ENCODE data around the gene PRKAR1A.

The PRKAR1A gene

DNA sequence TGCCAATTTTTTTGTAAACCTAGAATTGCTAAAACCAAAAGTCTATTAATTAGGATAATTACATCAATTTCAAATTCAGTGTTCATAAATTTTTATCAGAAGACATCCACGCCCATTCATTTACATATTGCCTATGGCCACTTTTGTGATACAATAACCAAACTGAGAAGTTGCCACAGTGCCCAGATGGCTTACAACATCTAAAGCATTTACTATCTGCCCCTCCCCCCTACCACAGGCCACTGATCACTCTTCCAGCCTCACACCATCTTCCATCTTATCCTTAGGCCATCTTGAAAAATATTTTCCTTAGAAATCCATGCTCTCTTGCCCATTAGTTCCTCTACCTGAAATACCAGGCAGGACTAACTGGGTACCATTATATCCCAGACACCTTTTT is 6.3 kb upstream of the PRKAR1A start:
- Histone ChIP-seq H3K27ac (no peak overlapping the region), H3K9me3 (ENCODE audit: low read depth, low read length) (no peaks in the 10 kb centered on the region), H3K4me3 (no peak overlapping the region), H3K9ac (ENCODE audit: insufficient read length) (no peak overlapping the region), H3K36me3 (ENCODE audit: insufficient read depth, low read length) (no peaks in the 10 kb centered on the region)
- TF ChIP-seq POLR2AphosphoS5 (IDR thresholded peaks at IDR 0.05; ENCODE audit: borderline replicate concordance, low read depth, low read length) = no peak
- TF ChIP-seq FOXP2 (optimal IDR thresholded peaks at IDR 0.05; ENCODE audit: control extremely low read depth, extremely low read length, insufficient read depth) = no peak
- no peak for TF ChIP-seq EZH2 (IDR thresholded peaks at IDR 0.05)
- no peak for DNase-seq (ENCODE audit: low read depth, low spot score)

DNA sequence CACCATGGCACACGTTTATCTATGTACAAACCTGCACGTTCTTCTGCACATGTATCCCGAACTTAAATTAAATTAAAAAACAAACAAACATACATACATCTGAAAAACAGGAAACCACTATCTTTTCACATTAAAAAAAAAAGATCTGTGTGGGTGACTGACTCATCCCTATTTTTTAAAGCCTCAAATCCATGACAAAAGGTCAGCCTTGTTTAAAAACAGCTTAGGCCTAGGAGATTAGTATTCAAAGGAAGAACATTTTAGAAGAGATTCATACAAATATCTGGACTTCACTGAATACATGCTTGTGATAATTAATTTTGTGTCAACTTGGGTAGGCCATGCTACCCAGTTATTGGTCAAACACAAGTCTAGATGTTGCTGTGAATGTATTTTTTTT is 4.7 kb upstream of the PRKAR1A start:
- no peak for DNase-seq (ENCODE audit: low read depth, low spot score)
- Histone ChIP-seq H3K36me3 (ENCODE audit: insufficient read depth, low read length) (no peaks in the 10 kb centered on the region), H3K27ac (no peak overlapping the region), H3K4me3 (no peak overlapping the region), H3K9ac (ENCODE audit: insufficient read length) (no peak overlapping the region), H3K9me3 (ENCODE audit: low read depth, low read length) (no peaks in the 10 kb centered on the region)
- TF ChIP-seq FOXP2 (optimal IDR thresholded peaks at IDR 0.05; ENCODE audit: control extremely low read depth, extremely low read length, insufficient read depth) (no peak), EZH2 (IDR thresholded peaks at IDR 0.05) (no peak), POLR2AphosphoS5 (IDR thresholded peaks at IDR 0.05; ENCODE audit: borderline replicate concordance, low read depth, low read length) (no peak)

DNA sequence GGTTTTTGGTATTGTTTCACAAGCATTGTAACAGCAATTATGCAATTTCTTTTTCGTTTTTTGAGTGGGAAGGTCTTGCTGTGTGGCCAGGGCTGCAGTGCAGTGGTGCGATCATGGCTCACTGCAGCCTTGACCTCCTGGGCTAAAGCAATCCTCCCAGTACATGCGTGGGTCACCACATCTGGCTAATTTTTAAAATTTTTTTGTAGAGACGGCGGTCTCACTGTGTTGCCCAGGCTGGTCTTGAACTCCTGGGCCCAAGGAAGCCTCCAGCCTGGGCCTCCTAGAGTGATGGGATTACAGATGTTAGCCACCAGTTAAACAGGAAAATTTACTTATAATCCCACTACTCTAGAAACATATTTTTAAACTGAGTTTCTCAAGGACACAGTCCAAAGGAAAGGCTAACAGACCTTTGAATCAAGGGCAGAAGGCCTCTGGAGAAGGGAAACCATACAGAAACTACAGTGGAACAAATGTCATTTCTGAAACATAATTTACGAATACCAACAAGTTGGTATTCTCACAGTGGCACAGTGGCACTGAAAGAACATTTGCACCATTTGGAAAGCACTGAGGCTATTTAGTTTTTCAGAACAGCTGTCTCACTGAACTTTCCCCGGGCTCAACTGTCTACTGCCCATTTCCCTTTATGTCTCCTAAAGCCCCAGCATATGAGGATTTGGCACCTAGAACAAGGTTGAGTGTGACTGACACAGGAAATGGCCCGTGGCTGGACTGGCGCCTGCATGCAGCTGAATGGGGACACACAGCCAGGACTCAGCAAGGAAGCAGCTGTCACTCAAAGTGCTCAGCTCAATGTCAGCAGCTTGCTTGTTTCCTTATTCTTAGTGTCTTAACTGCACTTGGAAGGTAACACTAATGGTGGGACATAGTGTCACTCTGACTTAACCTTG is 2.8 kb upstream of the PRKAR1A start:
- Histone ChIP-seq H3K4me3 (no peak overlapping the region), H3K9ac (ENCODE audit: insufficient read length) (no peak overlapping the region), H3K36me3 (ENCODE audit: insufficient read depth, low read length) (no peaks in the 10 kb centered on the region), H3K27ac (no peak overlapping the region), H3K9me3 (ENCODE audit: low read depth, low read length) (no peaks in the 10 kb centered on the region)
- TF ChIP-seq POLR2AphosphoS5 (IDR thresholded peaks at IDR 0.05; ENCODE audit: borderline replicate concordance, low read depth, low read length) (no peak), FOXP2 (optimal IDR thresholded peaks at IDR 0.05; ENCODE audit: control extremely low read depth, extremely low read length, insufficient read depth) (no peak), EZH2 (IDR thresholded peaks at IDR 0.05) (no peak)
- DNase-seq (ENCODE audit: low read depth, low spot score) = no peak

DNA sequence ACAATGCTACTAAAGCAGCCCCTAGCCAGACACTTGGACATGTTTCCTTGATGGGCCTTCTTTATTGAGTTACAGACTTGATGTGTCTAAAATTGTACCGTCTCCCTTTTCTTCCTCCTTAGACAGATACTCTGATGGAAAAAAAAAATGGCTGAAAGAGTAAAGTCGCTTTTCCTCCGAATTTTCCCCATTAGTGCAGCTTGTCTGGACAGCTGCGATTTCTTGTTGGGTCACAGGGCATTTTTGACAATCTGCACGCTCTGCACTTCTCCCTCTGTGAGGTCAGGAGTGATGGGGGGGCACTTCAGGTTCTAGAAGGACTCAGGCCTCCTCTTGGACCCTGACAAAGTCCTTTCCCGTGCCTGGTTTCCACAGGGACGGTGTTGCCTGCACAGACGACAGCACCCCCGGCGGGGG is 968 bp upstream of the PRKAR1A start:
- no peaks in the 10 kb centered on the region for H3K9me3 ChIP-seq (ENCODE audit: low read depth, low read length)
- no peak overlapping the region for H3K27ac ChIP-seq
- H3K36me3 ChIP-seq (ENCODE audit: insufficient read depth, low read length) = peaks cover 11% of the 10 kb centered on the region
- H3K4me3 ChIP-seq = peak overlapping the region; percentile 92
- TF ChIP-seq FOXP2 (optimal IDR thresholded peaks at IDR 0.05; ENCODE audit: control extremely low read depth, extremely low read length, insufficient read depth) = no peak
- TF ChIP-seq EZH2 (IDR thresholded peaks at IDR 0.05) = no peak
- TF ChIP-seq POLR2AphosphoS5 (IDR thresholded peaks at IDR 0.05; ENCODE audit: borderline replicate concordance, low read depth, low read length) = no peak
- DNase-seq (ENCODE audit: low read depth, low spot score) = no peak
- H3K9ac ChIP-seq (ENCODE audit: insufficient read length) = no peak overlapping the region

DNA sequence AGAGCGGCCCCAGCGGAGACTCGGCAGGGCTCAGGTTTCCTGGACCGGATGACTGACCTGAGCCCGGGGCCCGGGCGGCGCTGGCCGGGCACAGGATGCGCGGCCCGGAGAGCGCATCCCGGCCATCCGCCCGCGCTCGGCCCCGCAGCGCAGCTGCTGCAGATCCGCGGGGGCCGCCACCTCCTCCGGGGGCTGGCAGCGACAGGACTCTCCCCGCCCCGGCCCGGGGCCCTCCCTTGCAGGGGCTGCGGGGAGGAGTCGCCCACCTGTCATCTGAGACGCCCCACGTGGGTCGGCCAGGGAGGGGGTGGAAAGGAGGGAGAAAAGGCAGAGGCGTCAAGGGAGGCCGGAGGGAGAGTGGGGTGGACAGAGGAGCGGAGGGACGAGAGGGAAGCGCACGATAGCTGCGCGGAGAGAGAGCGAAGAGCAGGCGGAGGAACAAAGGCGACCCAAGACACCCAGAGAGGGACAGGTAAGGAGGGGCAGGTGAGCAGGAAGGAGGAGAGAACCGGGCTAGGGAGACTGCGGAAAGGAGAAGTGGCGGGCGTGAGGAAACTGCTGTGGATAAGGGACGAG is 471 bp upstream of the PRKAR1A start:
- Histone ChIP-seq H3K9me3 (ENCODE audit: low read depth, low read length) (no peaks in the 10 kb centered on the region), H3K27ac (no peak overlapping the region), H3K9ac (ENCODE audit: insufficient read length) (peak overlapping the region; percentile 87), H3K36me3 (ENCODE audit: insufficient read depth, low read length) (peaks cover 14% of the 10 kb centered on the region), H3K4me3 (peak overlapping the region; percentile 92)
- DNase-seq (ENCODE audit: low read depth, low spot score) = no peak
- no peak for TF ChIP-seq EZH2 (IDR thresholded peaks at IDR 0.05)
- TF ChIP-seq FOXP2 (optimal IDR thresholded peaks at IDR 0.05; ENCODE audit: control extremely low read depth, extremely low read length, insufficient read depth) = no peak
- no peak for TF ChIP-seq POLR2AphosphoS5 (IDR thresholded peaks at IDR 0.05; ENCODE audit: borderline replicate concordance, low read depth, low read length)

DNA sequence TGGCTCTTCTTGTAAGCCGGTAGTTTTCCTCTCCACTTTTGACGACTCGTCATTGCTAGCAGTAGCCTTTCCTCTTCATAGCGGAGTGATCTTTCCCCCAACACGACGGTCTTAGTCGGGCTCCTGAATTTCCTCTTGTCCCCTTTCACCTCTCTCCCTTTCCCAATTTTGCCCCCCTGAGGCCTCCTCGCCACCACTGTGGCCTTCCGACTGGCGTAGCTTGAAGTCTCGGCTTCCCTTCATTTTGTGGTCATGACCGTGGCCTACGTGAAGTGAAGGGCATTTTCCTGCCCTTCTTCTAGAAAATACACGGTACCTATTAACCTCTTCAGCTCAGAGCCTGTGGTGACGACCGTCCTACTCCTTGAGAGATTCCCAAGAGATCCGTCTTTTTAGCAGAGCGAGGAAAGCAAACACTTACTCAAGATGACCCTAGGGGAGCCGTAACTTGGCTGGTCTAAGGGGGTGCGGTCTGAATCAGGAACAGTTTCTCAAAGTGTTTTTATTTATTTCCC is 787 bp downstream of the PRKAR1A start:
- H3K27ac ChIP-seq = no peak overlapping the region
- peak overlapping the region; percentile 92 for H3K4me3 ChIP-seq
- H3K9me3 ChIP-seq (ENCODE audit: low read depth, low read length) = no peaks in the 10 kb centered on the region
- DNase-seq (ENCODE audit: low read depth, low spot score) = no peak
- H3K9ac ChIP-seq (ENCODE audit: insufficient read length) = peak overlapping the region; percentile 87
- TF ChIP-seq POLR2AphosphoS5 (IDR thresholded peaks at IDR 0.05; ENCODE audit: borderline replicate concordance, low read depth, low read length) = no peak
- TF ChIP-seq EZH2 (IDR thresholded peaks at IDR 0.05) = no peak
- no peak for TF ChIP-seq FOXP2 (optimal IDR thresholded peaks at IDR 0.05; ENCODE audit: control extremely low read depth, extremely low read length, insufficient read depth)
- H3K36me3 ChIP-seq (ENCODE audit: insufficient read depth, low read length) = peaks cover 26% of the 10 kb centered on the region

DNA sequence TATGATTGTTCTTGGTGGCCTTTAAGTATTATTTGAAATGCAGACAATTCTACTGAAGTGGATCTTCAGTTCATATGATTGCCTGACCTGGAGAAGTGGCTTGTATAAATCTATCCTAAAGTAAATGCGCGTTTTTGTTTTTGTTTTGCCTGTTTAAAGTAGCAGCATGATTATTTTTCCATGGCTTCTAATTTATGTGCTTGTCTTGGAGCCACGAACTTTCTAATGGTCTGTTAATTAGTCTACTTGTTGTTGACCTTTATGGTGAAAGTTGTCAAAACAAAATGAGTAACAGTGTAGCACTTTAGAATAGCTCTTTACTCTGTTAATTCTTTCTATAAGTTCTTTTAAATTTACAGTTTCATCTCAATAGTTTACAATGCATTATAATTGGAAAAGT is 1.7 kb downstream of the PRKAR1A start:
- no peak for TF ChIP-seq POLR2AphosphoS5 (IDR thresholded peaks at IDR 0.05; ENCODE audit: borderline replicate concordance, low read depth, low read length)
- TF ChIP-seq EZH2 (IDR thresholded peaks at IDR 0.05) = no peak
- TF ChIP-seq FOXP2 (optimal IDR thresholded peaks at IDR 0.05; ENCODE audit: control extremely low read depth, extremely low read length, insufficient read depth) = no peak
- H3K4me3 ChIP-seq = peak overlapping the region; percentile 92
- peaks cover 34% of the 10 kb centered on the region for H3K36me3 ChIP-seq (ENCODE audit: insufficient read depth, low read length)
- H3K9ac ChIP-seq (ENCODE audit: insufficient read length) = peak overlapping the region; percentile 87
- no peak overlapping the region for H3K27ac ChIP-seq
- H3K9me3 ChIP-seq (ENCODE audit: low read depth, low read length) = no peaks in the 10 kb centered on the region
- no peak for DNase-seq (ENCODE audit: low read depth, low spot score)

DNA sequence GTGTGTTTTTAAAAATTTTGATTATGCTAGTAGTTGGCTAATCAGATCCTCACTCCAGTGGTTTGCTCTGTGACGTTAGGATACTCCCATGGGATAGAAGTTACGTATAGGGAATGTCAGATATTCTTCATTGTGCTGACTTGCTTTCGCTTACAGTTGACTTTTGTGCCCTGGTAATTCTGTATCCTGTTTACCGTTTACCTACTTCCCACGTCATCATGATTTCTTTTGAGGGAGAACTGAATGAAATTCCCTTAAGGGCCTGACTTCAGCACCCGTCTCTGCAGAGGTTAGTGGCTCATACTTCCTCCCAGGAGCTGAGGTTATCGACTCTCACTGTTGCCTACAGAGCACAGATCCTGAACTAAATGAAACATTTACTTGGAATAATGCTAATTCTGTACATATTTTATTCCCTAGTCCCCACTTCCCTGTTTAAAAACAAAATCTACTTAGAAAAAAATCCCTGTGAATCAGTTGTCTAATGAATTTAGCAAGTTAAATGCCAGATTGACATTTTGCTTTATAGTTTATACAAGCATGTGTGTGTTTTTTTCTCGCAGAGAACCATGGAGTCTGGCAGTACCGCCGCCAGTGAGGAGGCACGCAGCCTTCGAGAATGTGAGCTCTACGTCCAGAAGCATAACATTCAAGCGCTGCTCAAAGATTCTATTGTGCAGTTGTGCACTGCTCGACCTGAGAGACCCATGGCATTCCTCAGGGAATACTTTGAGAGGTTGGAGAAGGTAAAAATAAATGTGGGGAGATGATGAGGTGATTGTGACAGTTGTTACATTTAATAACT is 2.8 kb downstream of the PRKAR1A start:
- H3K9me3 ChIP-seq (ENCODE audit: low read depth, low read length) = no peaks in the 10 kb centered on the region
- no peak for DNase-seq (ENCODE audit: low read depth, low spot score)
- no peak overlapping the region for H3K4me3 ChIP-seq
- TF ChIP-seq EZH2 (IDR thresholded peaks at IDR 0.05) = no peak
- TF ChIP-seq FOXP2 (optimal IDR thresholded peaks at IDR 0.05; ENCODE audit: control extremely low read depth, extremely low read length, insufficient read depth) = no peak
- TF ChIP-seq POLR2AphosphoS5 (IDR thresholded peaks at IDR 0.05; ENCODE audit: borderline replicate concordance, low read depth, low read length) = no peak
- peaks cover 40% of the 10 kb centered on the region for H3K36me3 ChIP-seq (ENCODE audit: insufficient read depth, low read length)
- no peak overlapping the region for H3K9ac ChIP-seq (ENCODE audit: insufficient read length)
- H3K27ac ChIP-seq = no peak overlapping the region

All from SK-N-MC (cell line).